Astrocyte (in vitro differentiated cells and primary cell): ENCODE data around the gene SPPL2B.

Source experiments
- EZH2 ChIP-seq: IDR thresholded peaks from 2 replicates; pipeline ENCODE4 v1.6.1; 2012; ENCODE audit warnings: mild to moderate bottlenecking, low read length, inconsistent platforms; ENCODE audit not compliant: insufficient read depth
- TF ChIP-seq, protein P1 (sequence below): IDR thresholded peaks from 2 replicates; pipeline ENCODE4 v1.5.1; 2011; ENCODE audit warnings: low read depth, mild to moderate bottlenecking, inconsistent platforms, low read length, moderate library complexity; ENCODE audit not compliant: insufficient read depth

DNA sequence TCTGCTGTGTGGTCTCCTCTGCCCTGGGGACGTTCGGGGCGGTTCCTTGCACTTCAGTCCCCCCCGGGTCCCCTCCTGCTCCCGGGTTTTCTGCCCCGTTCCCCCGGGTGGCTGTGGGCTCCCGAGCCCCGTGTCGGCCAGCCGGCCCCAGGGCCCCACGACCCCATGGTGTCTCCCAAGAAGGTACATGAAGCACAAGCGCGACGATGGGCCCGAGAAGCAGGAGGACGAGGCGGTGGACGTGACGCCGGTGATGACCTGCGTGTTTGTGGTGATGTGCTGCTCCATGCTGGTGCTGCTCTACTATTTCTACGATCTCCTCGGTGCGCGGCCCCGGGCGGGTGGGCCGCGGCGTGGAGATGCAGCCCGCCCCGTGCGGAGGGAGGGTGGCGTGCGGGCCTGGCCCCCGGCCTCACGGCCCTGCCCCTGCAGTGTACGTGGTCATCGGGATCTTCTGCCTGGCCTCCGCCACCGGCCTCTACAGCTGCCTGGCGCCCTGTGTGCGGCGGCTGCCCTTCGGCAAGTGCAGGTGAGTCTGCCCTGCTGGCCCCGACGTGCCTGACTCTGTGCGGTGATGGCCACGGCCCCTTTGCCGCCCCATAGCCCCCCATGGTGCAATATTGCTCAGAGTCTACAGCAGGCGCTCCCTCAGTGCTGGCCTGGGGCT is 11.3 kb downstream of the SPPL2B start:
- TF ChIP-seq, protein P1, sequence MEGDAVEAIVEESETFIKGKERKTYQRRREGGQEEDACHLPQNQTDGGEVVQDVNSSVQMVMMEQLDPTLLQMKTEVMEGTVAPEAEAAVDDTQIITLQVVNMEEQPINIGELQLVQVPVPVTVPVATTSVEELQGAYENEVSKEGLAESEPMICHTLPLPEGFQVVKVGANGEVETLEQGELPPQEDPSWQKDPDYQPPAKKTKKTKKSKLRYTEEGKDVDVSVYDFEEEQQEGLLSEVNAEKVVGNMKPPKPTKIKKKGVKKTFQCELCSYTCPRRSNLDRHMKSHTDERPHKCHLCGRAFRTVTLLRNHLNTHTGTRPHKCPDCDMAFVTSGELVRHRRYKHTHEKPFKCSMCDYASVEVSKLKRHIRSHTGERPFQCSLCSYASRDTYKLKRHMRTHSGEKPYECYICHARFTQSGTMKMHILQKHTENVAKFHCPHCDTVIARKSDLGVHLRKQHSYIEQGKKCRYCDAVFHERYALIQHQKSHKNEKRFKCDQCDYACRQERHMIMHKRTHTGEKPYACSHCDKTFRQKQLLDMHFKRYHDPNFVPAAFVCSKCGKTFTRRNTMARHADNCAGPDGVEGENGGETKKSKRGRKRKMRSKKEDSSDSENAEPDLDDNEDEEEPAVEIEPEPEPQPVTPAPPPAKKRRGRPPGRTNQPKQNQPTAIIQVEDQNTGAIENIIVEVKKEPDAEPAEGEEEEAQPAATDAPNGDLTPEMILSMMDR, result no peak
- TF ChIP-seq EZH2, result no peak
